Activated CD4-positive, alpha-beta memory T cell treated with anti-CD3 and anti-CD28 coated beads for 36 hours (primary cell): Measurements from ENCODE around the gene PRR23E. TPM values are rescaled to one million over a fixed set of nuclear protein-coding genes. Genes with fewer than 3 reads are reported as not detected.

ENCODE experiments used
- CTCF ChIA-PET: fragments of 350-600 bp; sonication (Branson Sonifier 250); formaldehyde crosslinking; loops from one replicate; lab custom pipeline; 2021; ENCODE audit warnings: antibody characterized with exemption, inconsistent platforms; lab: Charles Lee
- POLR2A ChIA-PET: fragments of 350-600 bp; sonication (Branson Sonifier 250); formaldehyde crosslinking; loops from one replicate; lab custom pipeline; 2021; ENCODE audit warnings: antibody characterized with exemption; lab: Charles Lee
- DNase-seq: peaks from one replicate; pipeline ENCODE4 v3.0.0-alpha.2; 2020
- H3K27ac Mint-ChIP-seq: one replicate; pipeline ENCODE4 v1.8.0; 2021; ENCODE audit warnings: mixed read lengths
- H3K27me3 Mint-ChIP-seq: one replicate; pipeline ENCODE4 v1.8.0; 2021; ENCODE audit warnings: mixed read lengths
- H3K36me3 Mint-ChIP-seq: one replicate; pipeline ENCODE4 v1.8.0; 2021; ENCODE audit warnings: mixed read lengths
- H3K4me1 Mint-ChIP-seq: one replicate; pipeline ENCODE4 v1.8.0; 2021; ENCODE audit warnings: low read depth, mixed read lengths
- H3K4me3 Mint-ChIP-seq: one replicate; pipeline ENCODE4 v1.8.0; 2021; ENCODE audit warnings: mild to moderate bottlenecking, mixed read lengths
- H3K9me3 Mint-ChIP-seq: one replicate; pipeline ENCODE4 v1.8.0; 2021; ENCODE audit warnings: mixed read lengths
- intact Hi-C: fragments of 100-400 bp; cut with micrococcal nuclease; formaldehyde crosslinking; loops from one replicate; pipeline ENCODE4 v1.15.1; 2023
- total RNA-seq, 2 experiments: library from RNA; stranded (reverse); gene quantifications; one replicate each; pipeline ENCODE4 v1.2.3, GENCODE V29; 2021

PRR23E gene
- total RNA-seq, 2 experiments from 2014 or later = not detected

DNA sequence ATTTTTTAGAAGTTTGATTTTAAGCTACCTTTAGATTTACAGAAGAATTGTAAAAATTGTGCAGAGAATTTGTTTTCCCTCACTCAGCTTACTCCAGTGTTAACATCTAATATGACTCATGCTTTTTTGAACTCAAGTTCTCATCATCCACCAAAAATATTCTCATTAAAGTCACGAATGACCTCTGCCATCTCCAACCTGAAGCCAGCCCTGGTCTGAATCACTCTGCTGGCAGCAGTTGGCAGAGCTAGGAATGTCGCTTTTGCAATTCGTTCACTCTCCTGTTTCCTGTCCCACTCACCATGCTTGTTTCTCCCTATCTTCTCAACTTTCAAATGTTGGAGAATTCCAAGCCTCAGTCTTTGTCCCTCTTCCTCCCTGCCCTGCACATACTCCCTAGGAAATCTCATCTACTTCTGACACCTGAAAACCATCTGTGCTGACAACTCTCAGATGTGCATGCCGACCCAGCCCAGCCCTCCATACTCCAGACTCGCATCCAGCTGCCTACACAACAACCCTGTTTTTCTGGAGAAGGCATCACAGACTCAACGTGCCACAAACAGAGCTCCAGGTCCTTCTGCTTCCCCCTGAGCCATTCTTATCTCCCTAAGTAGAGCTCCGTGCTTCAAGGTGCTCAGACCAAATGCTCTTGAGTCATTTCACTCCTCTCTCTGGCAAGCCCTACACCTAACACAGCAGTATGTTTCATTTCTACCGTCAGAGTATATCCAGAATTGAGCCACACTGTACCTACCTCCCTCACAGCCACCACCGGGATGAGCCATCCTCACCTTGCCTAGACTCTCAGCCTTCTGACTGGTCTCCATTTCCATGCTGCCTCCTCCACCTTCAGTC is 24.9 kb downstream of the PRR23E start:
- Mint-ChIP-seq H3K27ac (no peak overlapping the region), H3K4me1 (no peaks in the 10 kb centered on the region), H3K27me3 (peaks cover 6% of the 10 kb centered on the region), H3K4me3 (no peak overlapping the region), H3K36me3 (no peaks in the 10 kb centered on the region), H3K9me3 (no peaks in the 10 kb centered on the region)
- peak; percentile 33 for DNase-seq
- CTCF ChIA-PET = interaction anchor here (0.9 kb wide), 1 partner anchor 71 kb away, joined by 4 read pairs; no protein-coding TSS in a partner anchor
- POLR2A ChIA-PET = no interaction called here
- intact Hi-C loops = no loop called here

DNA sequence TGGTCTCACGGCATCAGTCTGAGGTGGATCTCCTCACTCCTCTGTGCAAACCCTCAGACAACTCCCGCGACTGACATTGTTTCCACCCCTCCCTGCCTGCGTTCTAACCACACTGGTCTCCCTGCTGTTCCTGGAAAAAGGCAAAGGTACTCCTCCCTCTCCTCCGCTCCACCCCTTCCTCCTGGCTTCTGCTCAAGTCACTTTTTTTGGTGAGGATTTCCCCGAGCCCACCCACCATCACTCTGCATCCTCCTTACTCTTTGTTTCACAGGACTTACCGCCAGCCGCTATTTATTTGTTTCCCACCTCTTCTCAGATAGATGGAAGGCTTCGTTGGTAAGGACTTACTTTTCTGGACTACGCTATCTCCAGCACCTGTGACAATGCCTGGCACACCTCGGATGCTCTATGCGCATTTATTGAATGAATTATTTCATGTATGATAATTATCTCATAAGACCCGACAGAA is 25.6 kb downstream of the PRR23E start:
- peaks cover 6% of the 10 kb centered on the region for H3K27me3 Mint-ChIP-seq
- H3K4me3 Mint-ChIP-seq = no peak overlapping the region
- CTCF ChIA-PET = no interaction called here
- DNase-seq = no peak
- no peaks in the 10 kb centered on the region for H3K9me3 Mint-ChIP-seq
- H3K27ac Mint-ChIP-seq = no peak overlapping the region
- H3K4me1 Mint-ChIP-seq = no peaks in the 10 kb centered on the region
- POLR2A ChIA-PET = no interaction called here
- no peaks in the 10 kb centered on the region for H3K36me3 Mint-ChIP-seq
- intact Hi-C loops = no loop called here

DNA sequence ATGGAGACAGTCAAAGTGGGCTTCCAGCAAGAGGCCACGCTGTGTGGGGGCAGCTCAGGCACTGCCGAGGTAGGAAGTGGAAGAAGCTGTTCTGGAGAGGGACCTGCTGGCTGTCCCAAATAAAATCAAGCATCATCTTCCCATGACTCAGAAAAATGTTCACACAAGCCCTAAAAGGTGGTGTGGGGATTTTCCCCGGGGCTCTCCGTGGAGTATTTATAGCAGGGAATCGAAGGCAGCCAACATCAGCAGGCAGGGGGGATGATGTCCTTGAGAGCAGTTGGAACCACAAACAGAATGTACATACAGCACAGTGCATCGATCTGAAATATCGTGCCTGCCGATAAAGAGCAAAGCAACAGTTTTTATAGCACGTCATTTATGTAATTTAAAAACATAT is 27.6 kb downstream of the PRR23E start:
- intact Hi-C loops = no loop called here
- Mint-ChIP-seq H3K36me3 (no peaks in the 10 kb centered on the region), H3K27me3 (peaks cover 9% of the 10 kb centered on the region), H3K27ac (no peak overlapping the region), H3K4me3 (no peak overlapping the region), H3K4me1 (peaks cover 3% of the 10 kb centered on the region), H3K9me3 (peaks cover 10% of the 10 kb centered on the region)
- CTCF ChIA-PET = no interaction called here
- POLR2A ChIA-PET = no interaction called here
- DNase-seq = no peak

DNA sequence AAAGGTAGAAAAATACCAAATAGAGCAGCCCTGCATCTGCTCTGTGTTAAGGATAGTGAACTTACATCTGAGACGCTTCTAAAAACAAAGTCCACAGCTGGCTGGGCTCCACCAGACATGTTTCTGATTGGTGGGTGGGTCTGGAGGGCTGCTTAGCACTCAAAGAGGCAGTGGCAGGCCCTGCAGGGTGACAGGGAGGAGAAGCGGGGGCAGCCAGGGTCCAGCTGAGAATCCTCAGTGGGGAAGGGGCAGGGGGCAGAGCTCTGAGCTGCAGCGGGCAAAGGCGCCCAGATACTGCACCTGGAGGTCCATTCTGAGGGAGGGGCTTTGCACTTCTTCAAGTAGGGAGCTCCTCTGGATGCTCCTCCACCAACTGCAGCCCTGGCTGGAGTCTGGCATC is 28.1 kb downstream of the PRR23E start:
- POLR2A ChIA-PET = no interaction called here
- Mint-ChIP-seq H3K27ac (no peak overlapping the region), H3K4me1 (peaks cover 3% of the 10 kb centered on the region), H3K9me3 (peaks cover 10% of the 10 kb centered on the region), H3K27me3 (peaks cover 7% of the 10 kb centered on the region), H3K4me3 (no peak overlapping the region), H3K36me3 (no peaks in the 10 kb centered on the region)
- intact Hi-C loops = no loop called here
- DNase-seq = no peak
- CTCF ChIA-PET = no interaction called here

DNA sequence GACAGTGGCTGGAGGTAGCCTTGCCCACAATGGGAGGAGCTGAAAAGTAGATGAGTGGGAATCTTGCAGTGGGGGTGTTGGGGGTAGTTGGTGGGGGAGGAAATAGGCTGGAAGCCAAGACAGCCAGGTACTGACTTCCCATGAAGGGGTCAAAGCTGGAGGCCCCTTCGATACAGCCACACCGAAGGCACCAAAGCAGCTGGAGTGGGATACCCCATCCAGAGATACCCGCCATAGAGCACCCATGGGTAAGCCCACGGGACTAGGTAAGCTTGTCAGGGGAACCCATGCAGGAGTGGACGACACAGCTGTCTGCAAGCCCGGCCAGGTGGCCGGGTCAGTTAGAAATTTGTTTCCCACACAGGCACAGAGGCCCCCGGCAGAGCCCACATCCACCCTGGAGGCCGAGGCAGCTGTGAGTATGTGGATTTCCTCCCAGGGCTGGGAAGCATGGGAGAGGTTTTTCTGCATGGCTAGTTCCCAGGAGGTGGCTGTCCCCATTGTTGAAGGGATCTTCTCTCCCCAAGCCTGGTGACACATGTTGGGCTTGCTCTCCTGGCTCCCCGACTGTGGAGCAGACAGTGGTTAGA is 28.6 kb downstream of the PRR23E start:
- no peak overlapping the region for H3K4me3 Mint-ChIP-seq
- intact Hi-C loops = no loop called here
- DNase-seq = no peak
- POLR2A ChIA-PET = no interaction called here
- H3K27me3 Mint-ChIP-seq = peaks cover 10% of the 10 kb centered on the region
- H3K36me3 Mint-ChIP-seq = no peaks in the 10 kb centered on the region
- CTCF ChIA-PET = no interaction called here
- no peak overlapping the region for H3K27ac Mint-ChIP-seq
- H3K9me3 Mint-ChIP-seq = peaks cover 10% of the 10 kb centered on the region
- peaks cover 7% of the 10 kb centered on the region for H3K4me1 Mint-ChIP-seq

DNA sequence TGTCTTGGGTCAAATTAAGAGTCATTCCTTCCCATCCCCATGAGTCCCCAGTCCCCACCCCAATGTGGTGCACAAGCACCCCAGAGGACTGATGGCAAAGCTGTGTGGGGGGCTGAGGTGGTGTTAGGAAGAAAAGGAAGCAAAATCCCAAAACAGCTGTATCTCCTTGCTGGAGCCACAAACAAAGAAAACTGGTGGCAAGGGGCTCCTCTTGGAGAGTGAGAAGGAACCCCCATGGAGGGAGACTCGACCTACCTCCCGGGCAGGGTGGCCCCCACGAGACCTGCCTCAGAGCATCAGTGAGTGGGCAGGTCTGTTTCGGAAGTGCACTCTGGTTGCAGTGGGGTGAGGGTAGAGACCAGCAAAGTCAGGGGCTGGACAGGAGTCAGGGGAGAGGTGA is 29.2 kb downstream of the PRR23E start:
- peaks cover 12% of the 10 kb centered on the region for H3K4me1 Mint-ChIP-seq
- peaks cover 10% of the 10 kb centered on the region for H3K27me3 Mint-ChIP-seq
- ChIA-PET POLR2A (no interaction called here), CTCF (no interaction called here)
- H3K27ac Mint-ChIP-seq = no peak overlapping the region
- intact Hi-C loops = no loop called here
- no peaks in the 10 kb centered on the region for H3K36me3 Mint-ChIP-seq
- DNase-seq = no peak
- peaks cover 10% of the 10 kb centered on the region for H3K9me3 Mint-ChIP-seq
- H3K4me3 Mint-ChIP-seq = no peak overlapping the region

DNA sequence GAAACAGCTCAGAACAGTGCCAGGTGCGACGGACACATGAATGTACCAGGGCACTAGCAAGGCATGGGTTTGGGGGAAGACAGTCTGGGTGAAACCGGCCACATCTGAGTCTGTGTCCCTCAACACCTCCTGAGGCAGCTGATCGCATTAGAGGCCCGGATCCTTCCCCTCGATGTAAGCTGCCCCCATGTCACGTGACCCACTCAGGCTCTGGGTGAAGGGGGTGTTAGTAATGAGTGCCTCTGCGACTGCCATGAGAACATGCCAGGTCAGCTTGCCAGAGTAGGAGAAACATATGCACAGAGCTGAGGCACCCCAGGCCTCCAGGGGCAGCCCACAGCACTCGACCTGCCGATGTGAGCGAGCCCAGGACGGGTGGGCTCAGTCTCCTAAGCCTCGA is 29.7 kb downstream of the PRR23E start:
- peaks cover 10% of the 10 kb centered on the region for H3K9me3 Mint-ChIP-seq
- ChIA-PET POLR2A (no interaction called here), CTCF (no interaction called here)
- no peaks in the 10 kb centered on the region for H3K36me3 Mint-ChIP-seq
- no peak overlapping the region for H3K27ac Mint-ChIP-seq
- peaks cover 14% of the 10 kb centered on the region for H3K4me1 Mint-ChIP-seq
- peaks cover 10% of the 10 kb centered on the region for H3K27me3 Mint-ChIP-seq
- intact Hi-C loops = no loop called here
- no peak for DNase-seq
- H3K4me3 Mint-ChIP-seq = no peak overlapping the region

DNA sequence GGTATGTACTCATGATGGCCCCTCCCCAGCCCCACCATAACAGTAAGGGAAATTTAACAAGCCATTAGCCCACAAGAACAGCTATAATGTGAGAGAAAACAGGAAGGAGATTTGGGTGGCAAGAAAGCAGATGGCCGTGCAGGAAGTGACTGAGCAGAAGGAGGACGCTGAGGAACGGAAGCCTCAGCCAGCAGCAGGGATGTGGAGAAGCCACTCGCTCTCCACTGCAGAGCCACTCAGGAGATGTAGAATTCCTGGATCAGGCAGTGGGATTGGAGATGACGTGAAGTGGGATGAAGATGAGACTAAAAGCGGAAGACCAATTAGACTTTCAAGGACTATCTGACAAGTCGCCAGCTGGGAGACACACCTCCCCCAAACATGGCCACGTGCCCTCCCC is 31.2 kb downstream of the PRR23E start:
- H3K4me1 Mint-ChIP-seq = peaks cover 14% of the 10 kb centered on the region
- H3K9me3 Mint-ChIP-seq = peaks cover 10% of the 10 kb centered on the region
- CTCF ChIA-PET = no interaction called here
- H3K36me3 Mint-ChIP-seq = no peaks in the 10 kb centered on the region
- peaks cover 10% of the 10 kb centered on the region for H3K27me3 Mint-ChIP-seq
- DNase-seq = no peak
- POLR2A ChIA-PET = no interaction called here
- intact Hi-C loops = no loop called here
- H3K4me3 Mint-ChIP-seq = no peak overlapping the region
- H3K27ac Mint-ChIP-seq = no peak overlapping the region

DNA sequence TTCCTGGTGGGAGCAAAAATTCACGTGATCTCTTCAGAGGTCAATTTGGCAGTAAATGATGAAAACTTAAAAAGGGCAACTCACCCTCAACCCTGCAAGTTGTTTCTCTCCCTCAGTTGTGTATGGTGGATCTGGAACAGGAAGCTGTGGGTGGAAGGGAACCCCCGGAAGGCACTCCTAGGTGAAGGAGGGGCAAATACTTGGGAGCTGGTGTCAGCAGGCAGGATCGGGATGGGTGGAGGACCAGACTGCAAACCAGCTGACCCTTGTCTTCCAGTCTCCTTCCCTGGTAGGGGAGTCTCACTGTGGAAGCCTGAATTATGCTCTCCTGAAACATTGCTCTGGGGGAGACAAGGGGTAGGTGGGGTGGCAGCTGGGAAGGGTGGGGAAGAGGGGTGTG is 33.5 kb downstream of the PRR23E start:
- Mint-ChIP-seq H3K27ac (no peak overlapping the region), H3K36me3 (no peaks in the 10 kb centered on the region), H3K9me3 (peaks cover 15% of the 10 kb centered on the region), H3K27me3 (peaks cover 6% of the 10 kb centered on the region), H3K4me1 (peaks cover 14% of the 10 kb centered on the region), H3K4me3 (no peak overlapping the region)
- ChIA-PET CTCF (no interaction called here), POLR2A (no interaction called here)
- intact Hi-C loops = no loop called here
- DNase-seq = no peak

DNA sequence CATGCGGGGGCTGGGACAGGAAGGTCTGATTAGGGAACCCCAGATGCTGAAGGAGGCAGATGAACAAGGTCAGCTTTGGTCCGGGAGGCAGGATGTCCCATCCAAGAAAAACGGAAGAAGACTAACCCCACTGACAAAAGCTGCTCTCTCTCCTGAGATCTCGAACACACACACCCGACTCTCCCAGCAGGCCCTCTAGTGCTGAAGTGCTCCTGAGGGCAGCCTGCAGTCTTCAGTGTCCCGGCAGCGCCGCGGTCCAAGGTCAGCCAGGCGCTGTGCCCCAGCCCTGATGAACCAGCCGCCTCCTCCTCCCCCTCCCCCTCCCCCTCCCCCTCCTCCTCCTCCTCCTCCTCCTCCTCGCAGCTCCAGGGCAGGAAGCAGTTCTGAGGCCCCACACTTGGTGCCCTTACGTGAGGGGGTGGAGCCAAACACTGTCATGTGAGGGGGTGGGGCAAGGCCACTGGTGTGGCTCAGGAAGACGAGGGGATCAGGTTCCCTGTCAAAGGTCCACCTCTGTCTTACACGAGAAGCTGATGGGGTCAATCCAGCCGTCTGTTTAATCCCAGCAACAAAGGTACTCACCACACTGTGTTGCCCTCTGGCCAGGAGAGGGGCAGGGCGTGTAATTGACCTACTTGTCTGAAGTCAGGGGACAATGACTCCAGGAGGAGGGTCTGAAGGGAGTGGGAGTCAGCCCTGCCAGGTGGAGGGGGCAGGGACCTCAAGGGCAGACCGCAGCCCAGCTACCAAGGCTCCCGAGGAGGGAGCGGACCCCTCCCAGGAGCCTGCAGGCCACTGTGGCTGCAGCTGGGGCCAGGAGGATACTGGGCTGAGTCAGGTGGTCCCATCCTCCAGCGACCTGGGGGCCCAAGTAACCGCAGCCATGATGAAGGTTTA is 34.3 kb downstream of the PRR23E start:
- POLR2A ChIA-PET = no interaction called here
- CTCF ChIA-PET = no interaction called here
- peaks cover 15% of the 10 kb centered on the region for H3K9me3 Mint-ChIP-seq
- DNase-seq = peak; percentile 48
- peak overlapping the region; percentile 23 for H3K4me3 Mint-ChIP-seq
- peaks cover 14% of the 10 kb centered on the region for H3K4me1 Mint-ChIP-seq
- H3K36me3 Mint-ChIP-seq = no peaks in the 10 kb centered on the region
- H3K27ac Mint-ChIP-seq = no peak overlapping the region
- intact Hi-C loops = no loop called here
- peaks cover 6% of the 10 kb centered on the region for H3K27me3 Mint-ChIP-seq

DNA sequence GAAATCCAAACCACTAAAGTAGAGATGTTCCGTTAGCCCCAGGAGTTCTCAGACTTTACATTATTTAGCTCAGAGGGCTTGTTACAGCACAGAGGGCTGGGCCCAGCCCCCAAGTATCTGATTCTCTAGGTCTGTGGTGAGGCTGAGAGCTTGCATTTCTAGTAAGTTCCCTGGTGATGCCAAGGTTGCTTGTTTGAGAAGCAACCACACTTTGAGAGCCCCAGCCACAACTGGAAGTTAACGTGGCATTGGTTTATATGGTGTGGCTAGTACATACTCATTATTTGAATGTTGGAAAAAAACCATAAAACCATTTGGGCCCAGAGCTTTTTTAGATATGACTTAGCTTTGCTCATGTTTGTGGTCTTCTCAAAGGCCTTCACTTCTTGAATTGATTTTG is 35.9 kb downstream of the PRR23E start:
- CTCF ChIA-PET = no interaction called here
- peak; percentile 12 for DNase-seq
- Mint-ChIP-seq H3K27me3 (peaks cover 6% of the 10 kb centered on the region), H3K36me3 (no peaks in the 10 kb centered on the region), H3K4me3 (no peak overlapping the region), H3K4me1 (peaks cover 14% of the 10 kb centered on the region), H3K27ac (no peak overlapping the region), H3K9me3 (peaks cover 15% of the 10 kb centered on the region)
- intact Hi-C loops = no loop called here
- POLR2A ChIA-PET = no interaction called here

DNA sequence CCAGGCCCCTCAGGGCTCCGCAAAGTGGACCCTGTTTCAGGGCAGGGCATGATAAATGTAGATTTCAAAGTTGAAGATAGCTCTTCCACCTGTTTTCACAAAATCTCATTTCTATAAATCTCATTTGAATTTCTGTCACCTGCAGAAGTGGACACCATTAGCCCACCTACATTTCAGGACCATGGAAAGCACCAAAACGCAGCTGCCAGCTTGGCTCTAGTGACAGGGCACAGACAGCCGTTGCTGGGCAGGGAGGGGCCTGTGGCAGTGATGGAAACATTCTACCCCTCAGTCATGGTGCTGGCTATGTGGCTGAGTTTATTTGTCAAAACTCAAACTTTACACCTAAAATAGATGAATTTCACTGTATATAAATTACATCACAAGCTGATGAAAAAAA is 40.4 kb downstream of the PRR23E start:
- no peak overlapping the region for H3K4me3 Mint-ChIP-seq
- H3K9me3 Mint-ChIP-seq = peaks cover 5% of the 10 kb centered on the region
- no peak overlapping the region for H3K27ac Mint-ChIP-seq
- no peak for DNase-seq
- H3K4me1 Mint-ChIP-seq = no peaks in the 10 kb centered on the region
- intact Hi-C loops = no loop called here
- CTCF ChIA-PET = no interaction called here
- H3K27me3 Mint-ChIP-seq = no peaks in the 10 kb centered on the region
- H3K36me3 Mint-ChIP-seq = no peaks in the 10 kb centered on the region
- POLR2A ChIA-PET = no interaction called here
